ENCODE results near the gene SNX6. TPM values are rescaled to one million over a fixed set of nuclear protein-coding genes. Genes with fewer than 3 reads are reported as not detected.

Gene SNX6
- total RNA-seq, 1 experiment from 2014 or later: 73.4 TPM

- no TSS peak for BruUV-seq (replicated peaks)
- no peaks in the 10 kb centered on the region for H3K27me3 ChIP-seq (ENCODE audit: insufficient read depth, low read length)
- ChIA-PET CTCF (interaction anchor here (0.6 kb wide), 1 partner anchor 15 kb away, joined by 3 read pairs; no protein-coding TSS in a partner anchor), POLR2A (no interaction called here), RAD21 (ENCODE audit: low non-redundant PET in 1 of 2, low total read pairs in 2 of 2, uncharacterized antibody in 2 of 2, unreplicated experiment in 2 of 2) (no interaction called here)
- H3K4me1 ChIP-seq (ENCODE audit: control insufficient read depth in 1 of 2, insufficient read depth in 2 of 2, low read length in 2 of 2): no peaks in the 10 kb centered on the region
- H3K9me3 ChIP-seq (ENCODE audit: control insufficient read depth in 1 of 2, insufficient read depth in 1 of 2, low read depth in 1 of 2, low read length in 2 of 2): no peaks in the 10 kb centered on the region
- H3K27ac ChIP-seq (ENCODE audit: low read depth, low read length): no peak overlapping the region
- H3K9me2 ChIP-seq (ENCODE audit: insufficient read depth): no peaks in the 10 kb centered on the region
- no peak for TF ChIP-seq RAD21 (IDR thresholded peaks at IDR 0.05; ENCODE audit: low read depth)
- no peak for TF ChIP-seq REST (IDR thresholded peaks at IDR 0.05; ENCODE audit: low read depth)
- no peak for TF ChIP-seq JUND (IDR thresholded peaks at IDR 0.05)
- H3K36me3 ChIP-seq (ENCODE audit: control insufficient read depth in 1 of 2, insufficient read depth in 2 of 2, low read length in 2 of 2): peaks cover 11 to 12% of the 10 kb centered on the region in 2 experiments
- no peak overlapping the region for H2AFZ ChIP-seq (ENCODE audit: low read depth, low read length, poor library complexity, severe bottlenecking)
- intact Hi-C loops (cut with micrococcal nuclease): no loop called here
- no peak overlapping the region for H3K4me2 ChIP-seq (ENCODE audit: low read length)
- H3K4me3 ChIP-seq (replicated peaks in 1 of 2; ENCODE audit: low read depth in 1 of 2, low read length in 2 of 2): no peak overlapping the region
- DNase-seq (ENCODE audit: low read depth, low spot score): no peak
- H4K20me1 ChIP-seq (ENCODE audit: insufficient read depth): no peaks in the 10 kb centered on the region
- H3K79me2 ChIP-seq (ENCODE audit: insufficient read depth, low read length): peaks cover 71% of the 10 kb centered on the region
- no peak for ATAC-seq
- H3K9ac ChIP-seq (ENCODE audit: low read length): no peak overlapping the region
Measured at GRCh38 chr14:34620115-34620514, 9.8 kb downstream of the SNX6 start.

GRCh38 chr14:34619471-34619870, 10.5 kb downstream of the SNX6 start:
- Histone ChIP-seq H3K79me2 (ENCODE audit: insufficient read depth, low read length) (peaks cover 67% of the 10 kb centered on the region), H3K9me3 (ENCODE audit: control insufficient read depth in 1 of 2, insufficient read depth in 1 of 2, low read depth in 1 of 2, low read length in 2 of 2) (no peaks in the 10 kb centered on the region), H2AFZ (ENCODE audit: low read depth, low read length, poor library complexity, severe bottlenecking) (no peak overlapping the region), H3K36me3 (ENCODE audit: control insufficient read depth in 1 of 2, insufficient read depth in 2 of 2, low read length in 2 of 2) (peaks cover 11 to 12% of the 10 kb centered on the region in 2 experiments), H3K4me3 (replicated peaks in 1 of 2; ENCODE audit: low read depth in 1 of 2, low read length in 2 of 2) (no peak overlapping the region), H3K9me2 (ENCODE audit: insufficient read depth) (no peaks in the 10 kb centered on the region), H3K4me2 (ENCODE audit: low read length) (no peak overlapping the region), H4K20me1 (ENCODE audit: insufficient read depth) (no peaks in the 10 kb centered on the region), H3K27me3 (ENCODE audit: insufficient read depth, low read length) (no peaks in the 10 kb centered on the region), H3K4me1 (ENCODE audit: control insufficient read depth in 1 of 2, insufficient read depth in 2 of 2, low read length in 2 of 2) (no peaks in the 10 kb centered on the region), H3K9ac (ENCODE audit: low read length) (no peak overlapping the region), H3K27ac (ENCODE audit: low read depth, low read length) (no peak overlapping the region)
- BruUV-seq (replicated peaks): no TSS peak
- POLR2A ChIA-PET: no interaction called here
- no peak for TF ChIP-seq CBX3 (IDR thresholded peaks at IDR 0.05; ENCODE audit: low read depth)
- ATAC-seq (no peak), DNase-seq (ENCODE audit: low read depth, low spot score) (no peak)
- RAD21 ChIA-PET (ENCODE audit: low non-redundant PET in 1 of 2, low total read pairs in 2 of 2, uncharacterized antibody in 2 of 2, unreplicated experiment in 2 of 2): no interaction called here
- intact Hi-C loops (cut with micrococcal nuclease): no loop called here
- CTCF ChIA-PET: no interaction called here
